NCI-H146 treated with DMSO at 0.1 percent for 48 hours (cell line): ENCODE results near the gene LHX2.

ENCODE experiments used
- DNase-seq: peaks from one replicate; lab custom pipeline; 2025; ENCODE audit not compliant: unreplicated experiment; lab: John Stamatoyannopoulos, UW

Gene LHX2

DNA sequence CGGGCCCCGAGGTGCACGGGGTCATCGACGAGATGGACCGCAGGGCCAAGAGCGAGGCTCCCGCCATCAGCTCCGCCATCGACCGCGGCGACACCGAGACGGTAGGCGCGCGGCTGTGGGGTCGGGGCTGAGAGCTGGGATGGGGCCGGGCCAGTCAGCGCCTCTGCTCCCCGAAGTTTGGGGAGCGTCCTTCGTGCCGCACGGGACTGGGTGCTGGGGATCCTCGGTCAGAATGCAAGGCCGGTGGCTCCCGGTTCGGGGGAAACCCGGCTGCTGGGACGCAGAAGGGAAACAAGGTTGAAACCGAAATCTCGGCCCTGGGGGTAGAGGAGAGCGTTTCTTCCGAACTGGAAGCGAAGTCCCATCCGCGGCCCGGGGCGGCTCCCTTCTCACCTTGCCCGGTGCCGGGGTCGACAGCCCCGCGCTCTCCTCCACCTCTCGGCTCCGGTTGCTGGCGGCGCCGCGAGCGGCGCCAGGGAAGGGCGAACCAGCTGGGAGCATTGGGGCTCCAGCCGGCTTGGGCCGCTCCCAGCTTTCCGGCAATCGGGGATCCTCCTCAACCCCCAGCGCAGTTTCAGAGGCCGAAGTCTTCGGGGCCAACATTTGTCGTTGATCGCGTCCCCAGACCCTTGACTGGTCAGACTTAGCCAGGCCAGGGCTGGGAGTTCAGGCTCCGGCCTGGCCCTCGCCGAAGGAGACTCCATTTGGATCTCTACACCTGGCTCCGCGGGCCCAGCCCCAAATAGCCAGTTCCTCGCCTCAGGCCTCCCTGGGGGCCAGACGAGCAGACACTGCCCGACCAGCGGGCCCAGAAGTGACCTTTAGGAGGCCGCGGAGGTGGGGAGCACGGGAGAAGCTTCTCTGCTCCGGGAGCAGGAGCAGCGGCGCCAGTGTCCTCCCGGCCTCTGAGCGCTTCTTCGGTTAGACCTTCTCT lies 1.1 kb downstream of the LHX2 start:
- DNase-seq = no peak

- DNase-seq = no peak
Measured at GRCh38 chr9:124013309-124014210, 2.0 kb downstream of the LHX2 start.

DNA sequence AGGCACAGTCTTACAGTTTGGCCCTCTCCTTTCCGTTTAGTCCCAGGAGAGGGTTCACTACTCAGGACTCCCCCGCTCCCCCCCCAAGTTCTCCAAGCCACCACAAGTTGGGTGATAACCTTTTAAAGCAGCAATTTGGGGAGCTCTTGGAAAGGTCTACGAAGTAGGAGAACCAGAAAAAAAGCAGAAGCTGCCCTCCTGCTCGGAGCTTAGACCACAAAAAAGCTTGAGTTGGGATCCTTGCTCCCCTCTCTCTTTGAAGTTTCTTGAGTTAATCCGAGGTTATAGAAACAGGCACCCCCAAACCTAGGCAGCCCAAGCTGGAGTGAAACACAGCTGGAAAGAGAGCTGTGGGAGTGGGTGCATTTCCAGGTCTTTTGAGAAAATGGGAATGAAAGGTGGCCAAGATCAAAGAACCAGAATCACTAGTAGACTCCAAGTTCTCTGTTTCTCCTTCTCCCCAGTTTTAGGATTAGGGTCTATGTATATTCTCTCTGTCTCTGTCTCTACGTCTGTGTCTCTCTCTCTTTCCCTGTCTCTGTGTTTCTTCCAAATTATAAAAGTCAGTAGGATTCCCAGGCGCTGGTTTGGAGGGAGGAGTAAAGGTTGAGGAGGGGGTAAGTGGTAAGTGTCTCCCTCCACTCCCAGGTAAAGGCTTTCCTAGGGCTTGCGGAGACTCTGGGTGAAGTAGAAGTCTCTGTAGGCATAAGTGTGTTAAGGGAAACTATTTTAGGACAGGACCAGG lies 2.8 kb downstream of the LHX2 start:
- DNase-seq = no peak

DNA sequence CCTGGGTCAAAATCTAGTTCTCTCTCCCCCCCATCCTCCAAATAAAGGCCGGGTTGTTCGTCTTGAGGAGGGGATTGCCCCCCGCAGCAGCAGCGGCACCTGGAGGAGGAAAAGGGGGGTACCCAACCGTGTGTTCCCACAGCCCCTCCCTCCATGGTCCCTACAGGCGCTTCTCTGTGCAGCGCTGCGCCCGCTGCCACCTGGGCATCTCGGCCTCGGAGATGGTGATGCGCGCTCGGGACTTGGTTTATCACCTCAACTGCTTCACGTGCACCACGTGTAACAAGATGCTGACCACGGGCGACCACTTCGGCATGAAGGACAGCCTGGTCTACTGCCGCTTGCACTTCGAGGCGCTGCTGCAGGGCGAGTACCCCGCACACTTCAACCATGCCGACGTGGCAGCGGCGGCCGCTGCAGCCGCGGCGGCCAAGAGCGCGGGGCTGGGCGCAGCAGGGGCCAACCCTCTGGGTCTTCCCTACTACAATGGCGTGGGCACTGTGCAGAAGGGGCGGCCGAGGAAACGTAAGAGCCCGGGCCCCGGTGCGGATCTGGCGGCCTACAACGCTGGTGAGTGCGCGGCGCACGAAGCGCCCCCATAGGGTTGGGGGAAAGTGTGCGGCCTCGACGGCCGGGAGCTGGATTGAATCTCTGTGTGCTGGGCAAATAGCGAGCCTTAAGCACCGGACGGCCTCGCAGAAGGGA lies 3.5 kb downstream of the LHX2 start:
- no peak for DNase-seq

- DNase-seq = no peak
Measured at GRCh38 chr9:124015661-124016131, 4.1 kb downstream of the LHX2 start.

DNA sequence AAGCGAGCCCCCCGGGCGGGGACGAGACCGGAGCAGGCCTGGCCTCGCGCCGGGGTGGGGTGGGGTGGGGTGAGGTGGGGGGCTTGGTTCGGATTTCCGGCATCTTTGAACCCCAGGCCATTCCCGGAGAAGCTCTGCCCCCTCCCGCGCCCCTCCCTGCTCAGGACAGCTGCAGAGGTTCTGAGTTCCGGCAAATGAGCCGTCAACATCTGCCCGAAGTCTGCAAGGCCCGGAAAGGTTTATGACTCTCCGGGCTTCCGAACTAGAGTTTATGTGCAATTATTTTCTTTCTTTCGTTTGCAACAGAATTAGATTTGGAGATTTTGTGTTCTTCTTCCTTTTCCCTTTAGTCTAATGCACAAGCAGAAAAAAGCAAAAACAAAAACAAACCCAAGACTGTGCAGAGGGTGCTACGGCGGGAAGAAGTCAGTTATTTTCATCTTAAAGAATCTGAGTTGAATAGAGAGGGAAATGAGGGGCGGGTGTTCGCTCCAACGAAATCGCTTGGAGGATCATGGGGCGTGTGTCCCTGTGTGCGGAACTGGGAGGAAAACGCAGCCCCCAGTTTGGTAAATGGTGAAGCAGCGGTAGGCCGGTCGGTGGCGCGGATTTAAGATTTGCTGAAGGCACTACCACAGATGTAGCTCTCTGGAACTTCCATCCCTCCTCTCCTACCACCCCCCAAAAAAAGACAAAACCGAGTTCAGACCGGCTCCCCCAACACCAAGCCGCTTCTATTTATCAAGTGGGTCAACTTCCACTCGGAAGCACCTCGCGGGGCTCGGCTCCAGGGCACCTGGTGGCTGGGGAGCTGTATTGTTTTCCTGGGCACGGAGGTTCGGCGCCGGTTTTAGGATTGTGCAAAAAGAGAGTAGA lies 4.8 kb downstream of the LHX2 start:
- DNase-seq = no peak

- DNase-seq = no peak
Measured at GRCh38 chr9:124017051-124017928, 5.7 kb downstream of the LHX2 start.

GRCh38 chr9:124017929-124018729 lies 6.6 kb downstream of the LHX2 start:
- no peak for DNase-seq

DNA sequence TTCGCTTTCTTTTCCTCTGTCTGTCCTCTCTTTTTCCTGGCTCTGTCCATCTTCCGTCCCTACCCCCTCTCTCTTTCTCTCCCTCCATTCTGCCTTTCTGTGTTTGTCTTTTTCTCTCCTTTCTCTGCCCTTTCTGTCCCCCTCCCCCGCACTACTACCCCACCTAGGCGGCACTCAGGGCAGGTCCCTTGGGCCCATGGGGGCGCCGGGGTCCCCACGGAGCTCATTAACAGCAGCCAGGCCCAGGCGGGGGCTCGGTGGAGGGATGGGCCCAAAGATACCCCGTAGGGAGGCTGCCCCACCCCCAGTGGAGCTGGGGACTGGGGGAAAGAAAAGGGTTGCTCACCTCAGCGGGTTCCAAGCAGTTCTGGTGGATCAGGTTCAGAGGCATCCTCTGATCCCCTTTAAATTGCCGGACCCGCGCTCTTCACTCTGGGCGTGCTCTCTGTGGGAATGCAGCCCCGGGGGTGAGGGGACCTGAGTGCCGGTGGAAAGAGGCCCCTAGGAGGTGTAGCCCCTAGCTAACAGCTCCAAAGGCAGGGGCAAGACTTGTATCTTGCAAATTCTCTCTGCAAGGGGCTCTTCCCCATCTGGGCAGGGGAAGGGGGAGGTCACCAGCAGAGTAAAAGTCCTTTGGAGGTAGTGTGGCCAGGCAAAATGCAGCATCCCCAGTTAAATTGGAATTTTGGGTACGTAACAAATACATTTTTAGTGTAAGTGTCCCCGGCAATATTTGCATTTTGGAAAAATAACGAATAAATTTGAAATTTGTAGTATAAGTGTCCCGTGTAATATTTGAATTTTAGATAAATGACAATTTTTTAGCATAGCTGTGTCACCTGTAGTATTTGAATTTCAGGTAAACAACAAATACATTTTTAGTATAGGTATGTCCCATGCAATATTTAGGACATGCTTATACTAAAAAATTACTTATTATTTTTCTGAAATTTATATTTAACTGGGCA lies 7.4 kb downstream of the LHX2 start:
- DNase-seq = no peak

DNA sequence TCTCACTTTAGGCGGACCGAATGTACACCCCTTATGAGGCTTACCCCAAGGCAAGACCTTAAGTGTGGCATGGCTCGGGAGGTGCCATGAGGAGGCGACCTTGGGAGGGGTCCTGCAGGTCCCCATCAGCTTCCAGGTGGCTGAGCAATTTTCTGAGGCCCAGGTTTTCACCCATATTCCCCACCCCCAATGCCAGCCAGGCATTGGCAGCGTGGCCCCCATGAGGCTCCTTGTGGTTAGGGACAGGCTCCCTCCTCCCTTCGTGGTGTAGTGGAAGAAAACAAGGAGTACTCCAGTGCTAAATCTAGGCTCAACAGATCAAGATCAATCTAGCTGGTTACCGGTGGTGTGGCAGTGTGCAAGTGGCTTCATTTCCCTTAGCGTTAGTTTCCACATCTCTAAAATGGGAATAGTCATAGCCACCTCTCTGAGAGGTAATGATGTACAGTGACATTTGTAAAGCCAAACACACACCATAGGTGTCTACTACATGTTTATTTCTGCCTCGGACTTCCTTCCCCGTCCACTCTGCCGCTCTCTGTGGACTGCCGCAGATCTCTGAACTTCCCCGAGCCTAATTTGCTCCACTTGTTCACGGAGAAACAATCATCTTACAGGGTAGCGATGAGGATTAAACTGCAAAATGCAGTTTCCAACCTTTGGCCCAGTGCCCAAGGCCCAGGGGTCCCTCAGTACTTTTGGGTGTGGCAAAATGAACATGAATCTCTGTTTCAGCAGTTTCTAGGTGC lies 8.4 kb downstream of the LHX2 start:
- DNase-seq = no peak

DNA sequence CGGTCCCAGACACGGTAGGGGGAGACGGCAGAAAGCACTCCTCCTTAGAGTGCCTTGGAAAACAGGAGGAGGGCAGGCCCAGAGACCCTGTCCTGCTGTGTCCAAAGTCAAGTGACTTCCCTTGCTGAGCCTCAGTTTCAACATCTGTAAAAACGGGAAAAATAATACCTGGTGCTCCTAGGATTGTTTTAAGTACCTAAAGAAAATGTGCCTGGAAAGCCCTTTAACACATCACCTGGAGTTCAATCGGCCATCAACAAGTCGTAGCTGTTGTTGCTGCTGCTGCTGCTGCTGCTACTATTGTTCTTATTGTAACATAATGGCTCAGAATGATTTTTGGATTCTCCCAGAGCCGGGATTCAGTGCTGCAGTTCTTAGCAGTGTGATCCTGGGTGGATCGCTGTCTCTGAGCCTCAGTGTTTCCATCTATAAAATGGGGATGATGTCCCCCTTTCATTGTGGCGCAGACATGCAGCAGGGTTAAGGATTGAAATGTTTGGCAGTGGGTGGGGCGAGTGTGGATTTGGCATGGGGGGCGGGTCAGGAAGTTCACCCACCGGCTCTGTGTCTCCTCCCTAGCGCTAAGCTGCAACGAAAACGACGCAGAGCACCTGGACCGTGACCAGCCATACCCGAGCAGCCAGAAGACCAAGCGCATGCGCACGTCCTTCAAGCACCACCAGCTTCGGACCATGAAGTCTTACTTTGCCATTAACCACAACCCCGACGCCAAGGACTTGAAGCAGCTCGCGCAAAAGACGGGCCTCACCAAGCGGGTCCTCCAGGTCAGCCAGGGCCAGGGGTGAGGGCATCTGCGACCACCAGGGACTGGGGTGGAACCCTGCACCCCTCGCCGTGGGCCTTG lies 9.2 kb downstream of the LHX2 start:
- no peak for DNase-seq

- no peak for DNase-seq
Measured at GRCh38 chr9:124021385-124021769, 9.8 kb downstream of the LHX2 start.

GRCh38 chr9:124022201-124023121 lies 10.9 kb downstream of the LHX2 start:
- DNase-seq = no peak

DNA sequence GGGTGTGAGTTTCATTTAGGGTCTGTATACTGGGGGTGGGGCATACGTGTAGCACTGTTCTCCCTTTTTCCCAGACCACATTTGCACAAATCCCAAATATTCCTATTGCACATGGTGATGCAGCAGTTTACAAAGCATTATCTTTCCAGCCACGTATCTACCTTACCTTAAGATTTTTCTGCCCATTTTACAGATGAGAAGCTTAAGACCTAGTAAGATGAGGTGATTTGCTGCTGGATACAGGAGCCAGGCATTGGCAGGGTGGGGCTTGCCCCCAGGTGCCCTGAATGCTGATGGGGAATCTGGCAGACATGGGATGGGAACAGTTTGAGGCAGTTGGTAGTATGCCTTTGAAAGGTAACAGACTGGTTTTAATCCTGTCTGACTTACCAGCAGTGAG lies 12.5 kb downstream of the LHX2 start:
- DNase-seq = no peak
